Panc1 (cell line): ENCODE measurements around the gene PYM1.

Experiments used
- POLR2AphosphoS5 ChIP-seq: IDR thresholded peaks from 2 replicates; pipeline ENCODE4 v1.6.1; 2012; ENCODE audit warnings: mild to moderate bottlenecking, low read depth, low read length, moderate library complexity
- SIN3A ChIP-seq: IDR thresholded peaks from 2 replicates; pipeline ENCODE4 v1.6.1; 2012; ENCODE audit warnings: low read depth, mild to moderate bottlenecking, low read length, moderate library complexity, borderline replicate concordance; ENCODE audit not compliant: insufficient read depth
- TCF7L2 ChIP-seq: IDR thresholded peaks from 2 replicates; pipeline ENCODE4 v1.6.1; 2011; ENCODE audit warnings: mild to moderate bottlenecking, low read depth, low read length, inconsistent platforms
- TF ChIP-seq, protein P1 (sequence below): fragments of 450-650 bp; IDR thresholded peaks from 2 replicates; pipeline ENCODE4 v1.5.1; 2017; ENCODE audit warnings: mild to moderate bottlenecking
- TF ChIP-seq, protein P2 (sequence below), 2 experiments: IDR thresholded peaks; 2 replicates each; pipeline ENCODE4 v1.6.1; 2011 to 2012; ENCODE audit warnings: low read depth in 2 of 2, control low read depth in 1 of 2, low read length in 1 of 2, mild to moderate bottlenecking in 1 of 2, moderate library complexity in 1 of 2; ENCODE audit not compliant: insufficient read depth in 1 of 2

DNA sequence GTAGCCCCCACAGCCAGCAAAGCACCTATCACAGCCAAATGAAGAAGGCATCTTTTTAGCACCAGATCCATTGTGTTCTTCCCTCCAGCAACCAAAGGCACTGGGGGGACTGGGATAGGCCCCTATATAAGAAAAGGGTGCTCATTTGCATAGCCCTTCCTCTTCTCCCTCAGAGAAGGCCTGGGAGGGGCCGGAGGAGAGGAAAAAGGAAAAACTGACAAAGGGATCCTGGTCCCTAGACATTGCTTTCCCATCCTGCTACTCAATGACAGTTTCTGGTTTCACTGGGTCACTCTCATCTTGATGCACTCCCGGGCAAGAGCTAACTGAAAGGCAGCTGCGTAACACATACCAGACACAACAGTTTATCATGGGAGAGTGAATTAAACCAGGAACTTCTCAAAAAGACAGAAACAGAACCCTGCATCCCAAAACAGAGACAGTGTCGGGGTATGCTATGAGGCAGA lies 38.3 kb upstream of the PYM1 start, which contains the start of gene PMEL:
- TF ChIP-seq POLR2AphosphoS5 (no peak), TCF7L2 (no peak), SIN3A (no peak)
- TF ChIP-seq, protein P1, sequence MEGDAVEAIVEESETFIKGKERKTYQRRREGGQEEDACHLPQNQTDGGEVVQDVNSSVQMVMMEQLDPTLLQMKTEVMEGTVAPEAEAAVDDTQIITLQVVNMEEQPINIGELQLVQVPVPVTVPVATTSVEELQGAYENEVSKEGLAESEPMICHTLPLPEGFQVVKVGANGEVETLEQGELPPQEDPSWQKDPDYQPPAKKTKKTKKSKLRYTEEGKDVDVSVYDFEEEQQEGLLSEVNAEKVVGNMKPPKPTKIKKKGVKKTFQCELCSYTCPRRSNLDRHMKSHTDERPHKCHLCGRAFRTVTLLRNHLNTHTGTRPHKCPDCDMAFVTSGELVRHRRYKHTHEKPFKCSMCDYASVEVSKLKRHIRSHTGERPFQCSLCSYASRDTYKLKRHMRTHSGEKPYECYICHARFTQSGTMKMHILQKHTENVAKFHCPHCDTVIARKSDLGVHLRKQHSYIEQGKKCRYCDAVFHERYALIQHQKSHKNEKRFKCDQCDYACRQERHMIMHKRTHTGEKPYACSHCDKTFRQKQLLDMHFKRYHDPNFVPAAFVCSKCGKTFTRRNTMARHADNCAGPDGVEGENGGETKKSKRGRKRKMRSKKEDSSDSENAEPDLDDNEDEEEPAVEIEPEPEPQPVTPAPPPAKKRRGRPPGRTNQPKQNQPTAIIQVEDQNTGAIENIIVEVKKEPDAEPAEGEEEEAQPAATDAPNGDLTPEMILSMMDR = no peak
- TF ChIP-seq, protein P2, sequence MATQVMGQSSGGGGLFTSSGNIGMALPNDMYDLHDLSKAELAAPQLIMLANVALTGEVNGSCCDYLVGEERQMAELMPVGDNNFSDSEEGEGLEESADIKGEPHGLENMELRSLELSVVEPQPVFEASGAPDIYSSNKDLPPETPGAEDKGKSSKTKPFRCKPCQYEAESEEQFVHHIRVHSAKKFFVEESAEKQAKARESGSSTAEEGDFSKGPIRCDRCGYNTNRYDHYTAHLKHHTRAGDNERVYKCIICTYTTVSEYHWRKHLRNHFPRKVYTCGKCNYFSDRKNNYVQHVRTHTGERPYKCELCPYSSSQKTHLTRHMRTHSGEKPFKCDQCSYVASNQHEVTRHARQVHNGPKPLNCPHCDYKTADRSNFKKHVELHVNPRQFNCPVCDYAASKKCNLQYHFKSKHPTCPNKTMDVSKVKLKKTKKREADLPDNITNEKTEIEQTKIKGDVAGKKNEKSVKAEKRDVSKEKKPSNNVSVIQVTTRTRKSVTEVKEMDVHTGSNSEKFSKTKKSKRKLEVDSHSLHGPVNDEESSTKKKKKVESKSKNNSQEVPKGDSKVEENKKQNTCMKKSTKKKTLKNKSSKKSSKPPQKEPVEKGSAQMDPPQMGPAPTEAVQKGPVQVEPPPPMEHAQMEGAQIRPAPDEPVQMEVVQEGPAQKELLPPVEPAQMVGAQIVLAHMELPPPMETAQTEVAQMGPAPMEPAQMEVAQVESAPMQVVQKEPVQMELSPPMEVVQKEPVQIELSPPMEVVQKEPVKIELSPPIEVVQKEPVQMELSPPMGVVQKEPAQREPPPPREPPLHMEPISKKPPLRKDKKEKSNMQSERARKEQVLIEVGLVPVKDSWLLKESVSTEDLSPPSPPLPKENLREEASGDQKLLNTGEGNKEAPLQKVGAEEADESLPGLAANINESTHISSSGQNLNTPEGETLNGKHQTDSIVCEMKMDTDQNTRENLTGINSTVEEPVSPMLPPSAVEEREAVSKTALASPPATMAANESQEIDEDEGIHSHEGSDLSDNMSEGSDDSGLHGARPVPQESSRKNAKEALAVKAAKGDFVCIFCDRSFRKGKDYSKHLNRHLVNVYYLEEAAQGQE (IDR thresholded peaks at IDR 0.05; ENCODE audit: insufficient read depth in 1 of 2, low read depth in 2 of 2, low read length in 1 of 2) = no peak
